OCI-LY1 (cell line): ENCODE measurements around the gene SLC6A16.

Source experiments
- H2AFZ ChIP-seq: fragments of 200-600 bp; sonication (generic), shearing (Covaris generic); 2 replicates; pipeline ENCODE4 v1.6.0; 2014; ENCODE audit warnings: antibody characterized with exemption, mild to moderate bottlenecking, low read length
- H3F3A ChIP-seq: fragments of 200-600 bp; sonication (generic), shearing (Covaris generic); 2 replicates; pipeline ENCODE4 v1.6.0; 2014; ENCODE audit warnings: mild to moderate bottlenecking, antibody characterized with exemption, low read length, moderate library complexity; ENCODE audit not compliant: insufficient read depth
- H3K27ac ChIP-seq: fragments of 200-600 bp; sonication (generic); 2 replicates; pipeline ENCODE4 v1.5.1; 2014; ENCODE audit warnings: low read length, mixed run types, mild to moderate bottlenecking, low read depth; ENCODE audit not compliant: poor library complexity, severe bottlenecking
- H3K27me3 ChIP-seq: fragments of 200-600 bp; sonication (generic); 2 replicates; pipeline ENCODE4 v1.6.0; 2014; ENCODE audit warnings: antibody characterized with exemption, mild to moderate bottlenecking, low read length, moderate library complexity; ENCODE audit not compliant: insufficient read depth
- H3K36me3 ChIP-seq: fragments of 200-600 bp; sonication (generic); 2 replicates; pipeline ENCODE4 v1.6.1; 2014; ENCODE audit warnings: mild to moderate bottlenecking, antibody characterized with exemption, low read length, moderate library complexity, mixed read lengths; ENCODE audit not compliant: insufficient read depth
- H3K4me1 ChIP-seq: fragments of 200-600 bp; sonication (generic); 2 replicates; pipeline ENCODE4 v1.5.1; 2014; ENCODE audit warnings: mild to moderate bottlenecking, low read length, moderate library complexity; ENCODE audit not compliant: insufficient read depth, severe bottlenecking
- H3K4me2 ChIP-seq: fragments of 200-600 bp; sonication (generic), shearing (Covaris generic); 2 replicates; pipeline ENCODE4 v1.6.1; 2014; ENCODE audit warnings: low read length
- H3K4me3 ChIP-seq: fragments of 200-600 bp; sonication (generic); 2 replicates; pipeline ENCODE4 v1.5.1; 2014; ENCODE audit warnings: low read length, low read depth, mild to moderate bottlenecking, mixed read lengths; ENCODE audit not compliant: poor library complexity, severe bottlenecking
- H3K79me2 ChIP-seq: fragments of 200-600 bp; shearing (Covaris generic); 2 replicates; pipeline ENCODE4 v1.6.1; 2016; ENCODE audit warnings: mixed run types, low read length, mixed read lengths; ENCODE audit not compliant: insufficient read depth
- H3K9ac ChIP-seq: fragments of 200-600 bp; sonication (generic), shearing (Covaris generic); 2 replicates; pipeline ENCODE4 v1.6.1; 2014; ENCODE audit warnings: mild to moderate bottlenecking, low read length, mixed read lengths
- H3K9me2 ChIP-seq: fragments of 200-600 bp; sonication (generic), shearing (Covaris generic); 2 replicates; pipeline ENCODE4 v1.6.1; 2014; ENCODE audit warnings: low read depth, mild to moderate bottlenecking, low read length, mixed read lengths
- H3K9me3 ChIP-seq: fragments of 200-600 bp; shearing (Covaris generic); 2 replicates; pipeline ENCODE4 v1.6.1; 2014; ENCODE audit warnings: low read length, mixed read lengths
- H4K20me1 ChIP-seq: fragments of 200-600 bp; sonication (generic), shearing (Covaris generic); 2 replicates; pipeline ENCODE4 v1.6.0; 2016; ENCODE audit warnings: mild to moderate bottlenecking, low read length; ENCODE audit not compliant: insufficient read depth
- CTCF ChIP-seq: fragments of 200-600 bp; sonication (generic), shearing (Covaris generic); IDR thresholded peaks from 2 replicates; pipeline ENCODE4 v1.5.1; 2017; ENCODE audit warnings: mild to moderate bottlenecking, antibody characterized with exemption, low read length, moderate library complexity, mixed read lengths
- EZH2 ChIP-seq: fragments of 200-600 bp; sonication (generic), shearing (Covaris generic); IDR thresholded peaks from 2 replicates; pipeline ENCODE4 v1.8.0; 2017; ENCODE audit warnings: borderline replicate concordance, mixed run types, mild to moderate bottlenecking, antibody characterized with exemption, low read length, moderate library complexity, mixed read lengths

SLC6A16 gene

GRCh38 chr19:49338691-49339300 is 13.8 kb upstream of the SLC6A16 start:
- Histone ChIP-seq H3K27me3 (no peaks in the 10 kb centered on the region), H3K4me1 (peaks cover 70% of the 10 kb centered on the region), H3K9me2 (no peaks in the 10 kb centered on the region), H3K27ac (peak overlapping the region; percentile 96), H3K36me3 (peaks cover 49% of the 10 kb centered on the region), H3K9me3 (no peaks in the 10 kb centered on the region), H3K4me2 (peak overlapping the region; percentile 78), H3K79me2 (peaks cover 5% of the 10 kb centered on the region; the same call in 1 of the 2 replicates), H2AFZ (no peak overlapping the region), H3K4me3 (peak overlapping the region; percentile 84), H3F3A (0 out of 2 replicates have a peak, but pooled peaks cover 3% of the 10 kb centered on the region), H4K20me1 (no peaks in the 10 kb centered on the region), H3K9ac (no peak overlapping the region; the same call in 1 of the 2 replicates)
- TF ChIP-seq EZH2 (no peak), CTCF (no peak)

- Histone ChIP-seq H3F3A (0 out of 2 replicates have a peak, but pooled peaks cover 3% of the 10 kb centered on the region), H3K9me3 (no peaks in the 10 kb centered on the region), H2AFZ (no peak overlapping the region), H3K4me1 (peaks cover 77% of the 10 kb centered on the region), H3K79me2 (peaks cover 5% of the 10 kb centered on the region; the same call in 1 of the 2 replicates), H3K4me2 (peak overlapping the region; percentile 78), H4K20me1 (no peaks in the 10 kb centered on the region), H3K4me3 (peak overlapping the region; percentile 84), H3K9ac (no peak overlapping the region; the same call in 1 of the 2 replicates), H3K9me2 (no peaks in the 10 kb centered on the region), H3K36me3 (peaks cover 49% of the 10 kb centered on the region), H3K27ac (peak overlapping the region; percentile 96), H3K27me3 (no peaks in the 10 kb centered on the region)
- TF ChIP-seq EZH2 (no peak), CTCF (no peak)
These were observed 13.2 kb upstream of the SLC6A16 start for GRCh38 chr19:49338023-49338677.

- TF ChIP-seq EZH2 = no peak
- TF ChIP-seq CTCF = no peak
- H3K9me3 ChIP-seq = no peaks in the 10 kb centered on the region
- H3K9me2 ChIP-seq = no peaks in the 10 kb centered on the region
- H2AFZ ChIP-seq = no peak overlapping the region
- H3K79me2 ChIP-seq = peaks cover 5% of the 10 kb centered on the region; the same call in 1 of the 2 replicates
- H3K4me1 ChIP-seq = peaks cover 84% of the 10 kb centered on the region
- H3K9ac ChIP-seq = peak overlapping the region; percentile 93
- H3K27me3 ChIP-seq = no peaks in the 10 kb centered on the region
- H3K27ac ChIP-seq = peak overlapping the region; percentile 96
- H3K36me3 ChIP-seq = peaks cover 49% of the 10 kb centered on the region
- H3K4me2 ChIP-seq = peak overlapping the region; percentile 78
- H4K20me1 ChIP-seq = no peaks in the 10 kb centered on the region
- H3K4me3 ChIP-seq = peak overlapping the region; percentile 84
- 0 out of 2 replicates have a peak, but pooled peaks cover 3% of the 10 kb centered on the region for H3F3A ChIP-seq
These were observed 12.5 kb upstream of the SLC6A16 start for GRCh38 chr19:49337267-49338022.
